Body of pancreas (tissue), 4 donors: ENCODE results near the gene TMEM59. TPM values are rescaled to one million over a fixed set of nuclear protein-coding genes. Genes with fewer than 3 reads are reported as not detected.
A peak's percentile ranks its signal among the peaks of the same experiment; 100 is the strongest.
"Not testable (repeated sequence)": the region's sequence is repeated elsewhere in the genome, so short reads cannot be mapped to it uniquely, and the experiment has no call there.

Experiments
- ATAC-seq: fragments of 150-250 bp; one replicate; pipeline ENCODE4 v1.9.1; 2016
- DNase-seq, 4 donors: peaks; one replicate each; pipeline ENCODE4 v3.0.0-alpha.2; 2019
- H3K27ac ChIP-seq, 4 donors: fragments of 200-600 bp; sonication (generic); 1 replicate in 3 of 4; 2 replicates in 1 of 4; pipeline versions ENCODE4 v1.5.1 to v1.6.1; 2016 to 2019; ENCODE audit warnings: mild to moderate bottlenecking in 1 of 4, mixed read lengths in 1 of 4, moderate library complexity in 1 of 4
- H3K27me3 ChIP-seq, 2 donors: fragments of 200-600 bp; sonication (generic); one replicate each; pipeline ENCODE4 v1.6.0; 2016; ENCODE audit warnings: mild to moderate bottlenecking in 1 of 2
- H3K36me3 ChIP-seq, 2 donors: fragments of 200-600 bp; sonication (generic); replicated peaks in 1 of 2; 2 replicates each; pipeline ENCODE4 v1.5.1; 2016; ENCODE audit warnings: low read depth in 2 of 2; ENCODE audit not compliant: insufficient read depth in 1 of 2
- H3K4me1 ChIP-seq: fragments of 200-600 bp; sonication (generic); one replicate; pipeline ENCODE4 v1.6.0; 2016
- H3K4me3 ChIP-seq, 2 donors: fragments of 200-600 bp; sonication (generic); 1 replicate in 1 of 2; 2 replicates in 1 of 2; pipeline ENCODE4 v1.5.1; 2016 to 2019
- H3K9me3 ChIP-seq, 3 donors: fragments of 200-600 bp; sonication (generic); 1 replicate in 2 of 3; 2 replicates in 1 of 3; pipeline ENCODE4 v1.5.1; 2016
- CTCF ChIP-seq, 7 experiments: fragments of 450-650 bp in 4 of 7; fragments of 200-600 bp in 3 of 7; sonication (generic) in 3 of 7; IDR thresholded peaks; one replicate each; pipeline ENCODE4 v1.5.1; 2016 to 2019; ENCODE audit warnings: antibody characterized with exemption in 7 of 7
- POLR2A ChIP-seq, 3 donors: fragments of 450-650 bp; IDR thresholded peaks; one replicate each; pipeline ENCODE4 v1.6.1; 2016; ENCODE audit warnings: antibody characterized with exemption in 3 of 3, mild to moderate bottlenecking in 2 of 3
- WGBS, 2 donors: methylation state at CpG; one replicate each; pipeline ENCODE4 v1.1.5; 2017; 5-methylcytosine and 5-hydroxymethylcytosine counted together
- intact Hi-C: fragments of 100-400 bp; cut with DNase I; formaldehyde crosslinking; loops from one replicate; pipeline ENCODE4 v1.15.1; 2023
- total RNA-seq, 2 donors: library from RNA; depleted of rRNA; stranded (reverse); fragments of >200 nt; gene quantifications; one replicate each; pipeline ENCODE4 v1.1.0, GENCODE V29; 2016

Gene TMEM59
- total RNA-seq, 2 donors from 2014 or later: 89.5 to 131 TPM

DNA sequence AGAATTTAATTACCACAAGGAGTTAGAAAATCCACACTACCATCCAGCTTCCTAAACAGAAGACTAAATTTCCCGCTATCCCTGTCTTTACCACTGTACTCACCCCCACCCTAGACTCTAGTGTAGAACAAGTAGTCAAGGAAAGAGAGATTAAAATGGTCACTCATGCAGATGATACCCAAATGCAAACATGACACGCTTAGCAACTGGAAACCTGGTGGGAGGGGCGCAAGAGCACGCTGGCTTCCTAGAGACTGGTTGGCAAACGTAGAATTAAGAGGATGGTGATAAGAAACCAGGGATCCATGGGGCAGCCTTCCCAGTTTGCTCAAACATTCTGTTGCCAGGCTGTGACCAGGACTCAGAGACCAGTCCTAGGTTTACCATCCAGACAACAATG is 25.2 kb downstream of the TMEM59 start:
- ATAC-seq: no peak
- TF ChIP-seq CTCF (IDR thresholded peaks at IDR 0.05) (no peak), POLR2A (IDR thresholded peaks at IDR 0.05) (no peak)
- Histone ChIP-seq H3K27me3 (no peaks in the 10 kb centered on the region), H3K4me3 (no peak overlapping the region), H3K9me3 (no peaks in the 10 kb centered on the region), H3K36me3 (peaks cover 0 to 4% of the 10 kb centered on the region in 2 donors), H3K4me1 (peaks cover 5% of the 10 kb centered on the region), H3K27ac (peak overlapping the region in 1 of 4 donors; percentile 11)
- intact Hi-C loops: no loop called here
- 64 to 73% methylated on average over 5 of the region's 5 CpGs for WGBS, 2 donors
- peak in 2 of 4 donors; percentile 29 to 35 for DNase-seq

DNA sequence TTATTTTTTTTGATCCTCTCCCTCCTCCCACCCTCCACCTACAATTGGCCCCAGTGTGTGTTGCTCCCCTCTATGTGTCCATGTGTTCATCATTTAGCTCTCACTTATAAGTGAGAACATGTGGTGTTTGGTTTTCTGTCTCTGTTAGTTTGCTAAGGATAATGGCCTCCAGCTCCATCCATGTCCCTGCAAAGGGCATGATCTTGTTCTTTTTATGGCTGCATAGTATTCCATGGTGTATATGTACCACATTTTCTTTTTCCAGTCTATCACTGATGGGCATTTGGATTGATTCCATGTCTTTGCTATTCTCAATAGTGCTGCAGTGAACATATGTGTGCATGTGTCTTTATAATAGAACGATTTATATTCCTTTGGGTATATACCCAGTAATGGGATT is 28.2 kb downstream of the TMEM59 start:
- H3K4me3 ChIP-seq, H3K27me3 ChIP-seq, H3K4me1 ChIP-seq, intact Hi-C loops, H3K9me3 ChIP-seq, ATAC-seq, DNase-seq, H3K27ac ChIP-seq, H3K36me3 ChIP-seq: not testable (repeated sequence)
- WGBS, 2 donors: 71 to 83% methylated on average over 1 of the region's 1 CpG

DNA sequence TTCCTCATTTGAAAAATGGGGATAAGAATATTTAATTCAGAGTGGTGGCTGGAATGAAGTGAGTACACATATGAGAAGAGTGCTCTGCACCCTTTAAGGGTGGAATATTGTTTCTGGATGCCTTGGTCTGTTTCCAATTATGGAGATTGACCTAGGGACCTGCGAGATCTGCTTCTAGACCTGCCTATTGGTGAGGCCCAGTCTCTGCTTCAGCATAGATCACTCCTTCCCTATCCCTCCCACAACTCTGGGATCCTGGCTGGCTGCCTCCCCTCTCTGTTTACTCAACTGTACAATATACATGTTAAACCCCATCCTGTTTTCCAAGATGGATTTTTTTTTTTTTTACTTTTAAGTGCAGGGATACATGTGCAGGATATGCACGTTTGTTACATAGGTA is 28.6 kb downstream of the TMEM59 start:
- no peak for TF ChIP-seq POLR2A (IDR thresholded peaks at IDR 0.05)
- TF ChIP-seq CTCF (IDR thresholded peaks at IDR 0.05): no peak
- intact Hi-C loops: no loop called here
- DNase-seq: no peak

DNA sequence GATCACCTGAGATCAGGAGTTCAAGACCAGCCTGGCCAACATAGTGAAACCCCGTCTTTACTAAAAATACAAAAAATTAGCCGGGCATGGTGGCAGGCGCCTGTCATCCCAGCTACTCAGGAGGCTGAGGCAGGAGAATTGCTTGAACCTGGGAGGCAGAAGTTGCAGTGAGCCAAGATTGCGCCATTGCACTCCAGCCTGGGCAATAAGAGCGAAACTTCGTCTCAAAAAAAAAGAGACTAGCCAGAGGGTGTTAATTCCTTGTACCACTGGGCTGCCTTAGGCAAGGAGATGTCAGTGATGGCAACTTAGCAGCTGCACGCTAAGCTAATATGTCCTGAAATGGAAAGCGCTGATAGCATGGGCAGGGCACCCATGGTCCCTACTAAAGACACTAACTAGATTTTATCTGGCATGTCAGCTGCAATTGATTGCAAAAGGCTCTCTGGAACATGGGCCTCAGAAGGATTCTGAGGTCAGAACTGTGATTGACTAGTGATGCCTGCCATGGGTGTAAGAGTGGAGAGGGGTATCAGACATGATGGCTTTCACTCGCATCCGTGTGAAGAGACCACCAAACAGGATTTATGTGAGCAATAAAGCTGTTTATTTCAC is 33.3 kb downstream of the TMEM59 start:
- H3K36me3 ChIP-seq, intact Hi-C loops, H3K9me3 ChIP-seq, H3K27ac ChIP-seq, H3K4me3 ChIP-seq, ATAC-seq, DNase-seq, H3K4me1 ChIP-seq, H3K27me3 ChIP-seq: not testable (repeated sequence)
- WGBS, 2 donors: 86 to 87% methylated on average over 10 of the region's 10 CpGs

More for the DNA sequence above, 28.6 kb downstream of the TMEM59 start:
- ATAC-seq: no peak
- H3K27ac ChIP-seq: no peak overlapping the region
- WGBS, 2 donors: 75 to 87% methylated on average over 2 of the region's 2 CpGs
- no peaks in the 10 kb centered on the region for H3K9me3 ChIP-seq
- H3K4me3 ChIP-seq: no peak overlapping the region
- H3K27me3 ChIP-seq: no peaks in the 10 kb centered on the region
- no peaks in the 10 kb centered on the region for H3K36me3 ChIP-seq
- peaks cover 5% of the 10 kb centered on the region for H3K4me1 ChIP-seq

DNA sequence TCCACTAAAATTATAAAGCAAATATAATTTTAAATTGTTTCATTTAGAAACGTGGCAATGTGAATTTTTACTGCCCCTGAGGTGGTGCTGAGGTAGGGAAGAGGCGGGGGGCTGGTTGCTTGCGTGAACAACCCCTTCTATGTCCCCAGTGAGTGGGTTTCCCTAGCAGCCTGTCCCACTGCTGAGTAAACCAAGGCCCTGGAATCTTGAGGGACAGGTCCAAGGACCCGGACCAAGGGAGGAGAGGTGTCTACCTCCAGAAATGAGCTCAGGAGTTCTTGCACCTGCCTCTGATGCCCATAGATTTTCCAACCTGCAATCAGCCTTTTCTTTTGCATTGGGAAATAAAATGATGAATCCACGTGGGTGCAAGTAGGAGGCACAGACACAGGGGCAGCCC is 34.4 kb downstream of the TMEM59 start:
- intact Hi-C loops: no loop called here
- H3K27ac ChIP-seq: no peak overlapping the region
- H3K9me3 ChIP-seq: no peaks in the 10 kb centered on the region
- no peaks in the 10 kb centered on the region for H3K36me3 ChIP-seq
- DNase-seq (no peak), ATAC-seq (no peak)
- H3K4me1 ChIP-seq: peaks cover 10% of the 10 kb centered on the region
- TF ChIP-seq CTCF (IDR thresholded peaks at IDR 0.05) (no peak), POLR2A (IDR thresholded peaks at IDR 0.05) (no peak)
- no peaks in the 10 kb centered on the region for H3K27me3 ChIP-seq
- WGBS, 2 donors: 60 to 68% methylated on average over 5 of the region's 5 CpGs
- H3K4me3 ChIP-seq: no peak overlapping the region

- DNase-seq (peak in 3 of 4 donors; percentile 28 to 40 (median 36)), ATAC-seq (peak; percentile 41)
- Histone ChIP-seq H3K4me1 (peaks cover 10% of the 10 kb centered on the region), H3K27ac (no peak within 1 kb of the TSS), H3K36me3 (no peaks in the 10 kb centered on the region), H3K4me3 (no peak within 1 kb of the TSS), H3K9me3 (no peaks in the 10 kb centered on the region), H3K27me3 (no peaks in the 10 kb centered on the region)
- intact Hi-C loops: no loop called here
- 25 to 29% methylated on average over 3 to 6 of the region's 6 CpGs for WGBS, 2 donors
- no peak for TF ChIP-seq POLR2A (IDR thresholded peaks at IDR 0.05)
- TF ChIP-seq CTCF (IDR thresholded peaks at IDR 0.05): no peak
These were observed 35.0 kb downstream of the TMEM59 start, which contains the start of gene LDLRAD1 for GRCh38 chr1:54017979-54018378. TSS of gene LDLRAD1 (minus strand) at chr1:54018186. CDS start at chr1:54018112, 74 bp downstream.
